Vagina (tissue), 2 donors: ENCODE data around the gene CACYBP.

Experiments used
- POLR2A ChIP-seq, 2 donors: fragments of 450-650 bp; IDR thresholded peaks; one replicate each; pipeline ENCODE4 v1.6.1; 2017; ENCODE audit warnings: antibody characterized with exemption in 2 of 2, mild to moderate bottlenecking in 2 of 2, moderate library complexity in 2 of 2
- TF ChIP-seq, protein P1 (sequence below), 3 experiments: fragments of 450-650 bp in 2 of 3; fragments of 200-600 bp in 1 of 3; sonication (generic) in 1 of 3; IDR thresholded peaks; one replicate each; pipeline ENCODE4 v1.5.1; 2017 to 2019; ENCODE audit warnings: antibody characterized with exemption in 3 of 3, mild to moderate bottlenecking in 2 of 3, moderate library complexity in 2 of 3

DNA sequence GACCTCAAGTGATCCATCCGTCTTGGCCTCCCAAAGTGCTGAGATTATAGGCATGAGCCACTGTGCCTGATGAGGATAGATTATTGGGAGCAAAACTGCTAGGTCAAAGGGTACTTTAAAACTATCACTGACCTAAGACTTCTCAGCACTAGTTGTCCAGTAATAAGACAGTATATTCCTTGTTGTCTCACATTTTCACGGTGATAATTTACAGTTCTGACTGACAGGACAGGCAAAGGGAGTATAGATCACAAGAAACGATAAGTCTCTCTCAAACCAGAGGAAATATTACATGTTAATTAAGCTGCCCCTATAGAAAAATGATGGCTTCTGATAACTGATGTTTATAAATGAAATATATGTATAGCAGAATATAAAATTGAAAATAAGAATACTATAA is 19.8 kb downstream of the CACYBP start:
- TF ChIP-seq, protein P1, sequence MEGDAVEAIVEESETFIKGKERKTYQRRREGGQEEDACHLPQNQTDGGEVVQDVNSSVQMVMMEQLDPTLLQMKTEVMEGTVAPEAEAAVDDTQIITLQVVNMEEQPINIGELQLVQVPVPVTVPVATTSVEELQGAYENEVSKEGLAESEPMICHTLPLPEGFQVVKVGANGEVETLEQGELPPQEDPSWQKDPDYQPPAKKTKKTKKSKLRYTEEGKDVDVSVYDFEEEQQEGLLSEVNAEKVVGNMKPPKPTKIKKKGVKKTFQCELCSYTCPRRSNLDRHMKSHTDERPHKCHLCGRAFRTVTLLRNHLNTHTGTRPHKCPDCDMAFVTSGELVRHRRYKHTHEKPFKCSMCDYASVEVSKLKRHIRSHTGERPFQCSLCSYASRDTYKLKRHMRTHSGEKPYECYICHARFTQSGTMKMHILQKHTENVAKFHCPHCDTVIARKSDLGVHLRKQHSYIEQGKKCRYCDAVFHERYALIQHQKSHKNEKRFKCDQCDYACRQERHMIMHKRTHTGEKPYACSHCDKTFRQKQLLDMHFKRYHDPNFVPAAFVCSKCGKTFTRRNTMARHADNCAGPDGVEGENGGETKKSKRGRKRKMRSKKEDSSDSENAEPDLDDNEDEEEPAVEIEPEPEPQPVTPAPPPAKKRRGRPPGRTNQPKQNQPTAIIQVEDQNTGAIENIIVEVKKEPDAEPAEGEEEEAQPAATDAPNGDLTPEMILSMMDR (IDR thresholded peaks at IDR 0.05) = no peak
- TF ChIP-seq POLR2A (IDR thresholded peaks at IDR 0.05) = no peak
